ENCODE measurements around the gene CALHM6. TPM values are rescaled to one million over a fixed set of nuclear protein-coding genes. Genes with fewer than 3 reads are reported as not detected.
A peak's percentile ranks its signal among the peaks of the same experiment; 100 is the strongest.

Gene CALHM6
- total RNA-seq, 1 donor: not detected

- TF ChIP-seq CTCF (IDR thresholded peaks at IDR 0.05; ENCODE audit: insufficient read depth, low read depth, low read length): no peak
- no peak for DNase-seq (ENCODE audit: low read depth)
- H3K4me3 ChIP-seq (ENCODE audit: low read depth, low read length): no peak overlapping the region
Measured at GRCh38 chr6:116467514-116467913, 6.3 kb downstream of the CALHM6 start.

DNA sequence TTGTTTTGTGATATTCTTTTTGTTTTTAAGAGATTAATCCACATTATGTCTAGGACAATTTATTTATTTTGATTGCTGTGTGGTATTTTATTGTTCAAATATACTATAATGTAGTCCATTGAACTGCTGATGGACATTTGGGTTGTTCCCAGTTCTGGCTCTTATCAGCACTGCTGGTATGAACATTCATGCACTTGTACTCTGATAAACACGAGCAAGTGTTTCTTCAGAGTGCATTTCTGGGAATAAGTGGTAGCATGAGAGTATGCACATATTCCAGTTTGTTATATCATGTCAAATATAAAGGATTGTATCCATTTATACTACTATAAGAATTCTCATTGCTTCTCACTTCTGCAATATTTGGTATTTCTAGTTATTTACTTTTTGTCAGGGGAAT lies 7.1 kb downstream of the CALHM6 start:
- no peak for DNase-seq (ENCODE audit: low read depth)
- no peak overlapping the region for H3K4me3 ChIP-seq (ENCODE audit: low read depth, low read length)
- TF ChIP-seq CTCF (IDR thresholded peaks at IDR 0.05; ENCODE audit: insufficient read depth, low read depth, low read length): no peak

DNA sequence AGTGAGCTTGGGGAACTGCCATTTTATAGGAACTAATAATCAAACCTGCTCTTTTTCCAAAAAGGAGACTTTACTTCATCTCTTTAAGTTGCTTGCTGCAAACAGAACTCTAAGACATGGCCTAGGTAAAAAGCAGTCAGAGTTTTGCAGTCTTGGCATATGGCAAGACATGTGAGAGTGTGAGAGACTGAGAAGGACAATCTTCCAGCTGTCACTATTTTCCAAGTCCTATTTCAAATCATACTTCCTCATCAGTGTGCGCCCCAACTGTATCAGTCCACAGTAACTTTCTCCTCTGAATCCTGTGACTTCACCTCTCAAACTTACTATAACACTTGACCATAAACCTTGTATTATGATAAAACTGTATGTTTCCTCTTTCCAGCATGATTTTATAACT lies 10.4 kb downstream of the CALHM6 start:
- TF ChIP-seq CTCF (IDR thresholded peaks at IDR 0.05; ENCODE audit: insufficient read depth, low read depth, low read length): no peak
- no peak for DNase-seq (ENCODE audit: low read depth)
- no peak overlapping the region for H3K4me3 ChIP-seq (ENCODE audit: low read depth, low read length)

DNA sequence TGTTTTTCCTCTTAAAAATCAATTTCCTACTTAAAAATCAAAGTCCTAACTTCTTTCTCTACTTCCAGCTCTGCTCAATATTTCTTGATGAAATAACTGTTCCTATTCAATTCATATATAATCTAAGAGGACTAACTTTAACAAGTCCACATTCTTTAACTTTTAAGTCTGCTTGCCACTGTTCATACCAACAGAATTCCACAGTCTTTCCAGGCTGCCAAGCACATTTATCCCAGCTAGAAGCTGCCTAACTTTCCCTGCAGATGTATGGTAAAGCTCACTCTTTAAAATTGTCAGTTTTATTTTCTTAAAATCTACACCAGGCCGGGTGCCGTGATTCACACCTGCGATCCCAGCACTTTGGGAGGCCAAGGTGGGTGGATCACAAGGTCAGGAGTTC lies 11.5 kb downstream of the CALHM6 start:
- DNase-seq (ENCODE audit: low read depth): no peak
- H3K4me3 ChIP-seq (ENCODE audit: low read depth, low read length): no peak overlapping the region
- TF ChIP-seq CTCF (IDR thresholded peaks at IDR 0.05; ENCODE audit: insufficient read depth, low read depth, low read length): no peak

DNA sequence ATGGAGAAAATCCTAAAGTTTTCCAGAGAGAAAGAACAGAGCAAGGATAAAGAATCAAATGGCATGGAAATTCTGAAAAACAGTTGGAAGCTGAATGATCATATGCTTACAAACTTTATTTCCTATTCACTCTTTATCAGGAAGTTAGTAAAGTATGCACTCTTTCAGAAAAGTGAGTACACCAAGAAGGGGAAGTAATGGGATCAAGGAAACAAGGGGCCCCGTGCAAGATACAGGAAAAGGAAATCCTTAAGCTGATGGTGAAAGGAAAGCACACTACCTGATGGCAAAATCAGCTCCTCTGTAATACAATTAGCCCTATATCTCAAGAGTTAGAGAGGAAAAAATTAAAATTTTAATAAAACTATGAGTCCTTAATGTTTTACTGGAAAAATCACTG lies 14.0 kb downstream of the CALHM6 start:
- no peak for DNase-seq (ENCODE audit: low read depth)
- TF ChIP-seq CTCF (IDR thresholded peaks at IDR 0.05; ENCODE audit: insufficient read depth, low read depth, low read length): no peak

DNA sequence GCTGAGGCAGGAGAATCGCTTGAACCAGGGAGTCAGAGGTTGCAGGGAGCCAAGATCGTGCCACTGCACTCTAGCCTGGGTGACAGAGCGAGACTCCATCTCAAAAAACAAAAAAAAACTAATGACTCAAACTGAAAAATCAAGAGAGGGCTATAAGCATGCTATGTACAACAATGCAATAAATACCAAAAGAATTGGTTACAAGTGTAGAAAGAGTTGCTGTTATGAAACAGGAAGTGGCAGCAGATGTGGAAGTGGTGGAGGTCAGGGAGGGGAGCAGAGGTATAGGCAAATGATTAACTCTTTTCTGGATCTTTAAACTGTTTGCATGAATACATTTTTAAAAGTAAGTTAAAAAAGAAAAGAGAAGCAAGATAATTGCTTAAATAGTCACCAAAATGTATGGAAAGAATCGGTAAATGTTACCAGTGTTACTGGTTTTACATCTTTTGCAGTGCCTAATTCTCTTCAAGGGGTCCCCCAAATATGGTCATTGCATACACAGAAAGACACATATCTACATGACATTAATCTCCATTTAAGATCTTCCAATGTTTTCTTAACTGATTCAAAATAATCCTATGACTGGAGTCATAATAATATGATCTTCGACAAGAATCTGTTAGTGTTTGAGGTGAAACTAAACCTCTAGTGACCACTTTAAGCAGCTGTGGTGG lies 15.0 kb downstream of the CALHM6 start:
- no peak for TF ChIP-seq CTCF (IDR thresholded peaks at IDR 0.05; ENCODE audit: insufficient read depth, low read depth, low read length)
- DNase-seq (ENCODE audit: low read depth): peak; percentile 29
- no peak overlapping the region for H3K4me3 ChIP-seq (ENCODE audit: low read depth, low read length)

More for the DNA sequence above, 14.0 kb downstream of the CALHM6 start:
- H3K4me3 ChIP-seq (ENCODE audit: low read depth, low read length): no peak overlapping the region

- TF ChIP-seq CTCF (IDR thresholded peaks at IDR 0.05; ENCODE audit: insufficient read depth, low read depth, low read length): no peak
- DNase-seq (ENCODE audit: low read depth): no peak
- H3K4me3 ChIP-seq (ENCODE audit: low read depth, low read length): no peak overlapping the region
Measured at GRCh38 chr6:116482780-116483179, 21.6 kb downstream of the CALHM6 start.
